HG03039 (cell line): ENCODE measurements around the gene PCDHGA12.
"Not testable (repeated sequence)": the region's sequence is repeated elsewhere in the genome, so short reads cannot be mapped to it uniquely, and the experiment has no call there.

ENCODE experiments used
- ATAC-seq: cut with Tn5 transposase; IDR thresholded peaks from one replicate; pipeline ENCODE4 v1.9.1; 2021; ENCODE audit warnings: mild to moderate bottlenecking, moderate library complexity; ENCODE audit not compliant: unreplicated experiment

The PCDHGA12 gene

DNA sequence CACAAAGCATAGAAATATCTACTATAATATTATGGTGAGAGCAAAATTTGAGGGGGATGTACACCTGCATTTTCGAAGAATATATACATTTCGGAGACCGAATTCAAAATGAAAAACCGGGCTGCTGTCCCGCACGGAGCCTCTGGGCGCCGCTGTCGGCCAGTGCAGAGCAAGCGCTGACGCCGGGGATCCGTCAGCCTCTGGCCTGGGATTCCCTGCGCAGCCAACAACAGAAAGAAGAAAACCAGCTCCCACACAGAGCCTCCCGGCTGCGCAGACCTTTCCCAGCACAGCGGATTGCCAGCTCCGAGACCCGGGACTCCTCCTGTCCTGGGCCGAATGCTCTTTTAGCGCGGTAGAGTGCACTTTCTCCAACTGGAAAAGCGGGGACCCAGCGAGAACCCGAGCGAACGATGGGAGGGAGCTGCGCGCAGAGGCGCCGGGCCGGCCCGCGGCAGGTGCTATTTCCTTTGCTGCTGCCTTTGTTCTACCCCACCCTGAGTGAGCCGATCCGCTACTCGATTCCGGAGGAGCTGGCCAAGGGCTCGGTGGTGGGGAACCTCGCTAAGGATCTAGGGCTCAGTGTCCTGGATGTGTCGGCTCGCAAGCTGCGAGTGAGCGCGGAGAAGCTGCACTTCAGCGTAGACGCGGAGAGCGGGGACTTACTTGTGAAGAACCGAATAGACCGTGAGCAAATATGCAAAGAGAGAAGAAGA is 22.4 kb upstream of the PCDHGA12 start, which contains the start of gene PCDHGB6:
PCDHGB6 (plus strand) TSS at position 232 of the 716 bp plus-strand sequence; CDS start at position 414, 182 bp downstream.
- not testable (repeated sequence) for ATAC-seq

DNA sequence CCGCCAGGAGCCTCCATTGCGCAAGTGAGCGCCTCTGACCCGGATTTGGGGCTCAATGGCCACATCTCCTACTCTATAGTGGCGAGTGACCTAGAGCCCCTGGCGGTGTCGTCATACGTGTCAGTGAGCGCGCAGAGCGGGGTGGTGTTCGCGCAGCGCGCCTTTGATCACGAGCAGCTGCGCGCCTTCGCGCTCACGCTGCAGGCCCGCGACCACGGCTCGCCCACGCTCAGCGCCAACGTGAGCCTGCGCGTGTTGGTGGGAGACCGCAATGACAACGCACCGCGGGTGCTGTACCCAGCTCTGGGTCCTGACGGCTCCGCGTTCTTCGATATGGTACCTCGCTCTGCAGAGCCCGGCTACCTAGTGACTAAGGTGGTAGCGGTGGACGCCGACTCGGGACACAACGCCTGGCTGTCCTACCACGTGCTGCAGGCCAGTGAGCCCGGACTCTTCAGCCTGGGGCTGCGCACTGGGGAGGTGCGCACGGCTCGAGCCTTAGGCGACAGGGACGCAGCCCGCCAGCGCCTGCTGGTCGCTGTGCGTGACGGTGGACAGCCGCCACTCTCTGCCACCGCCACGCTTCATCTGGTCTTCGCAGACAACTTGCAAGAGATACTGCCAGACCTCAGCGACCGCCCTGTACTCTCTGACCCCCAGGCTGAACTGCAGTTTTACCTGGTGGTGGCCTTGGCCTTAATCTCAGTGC is 20.6 kb upstream of the PCDHGA12 start:
- no peak for ATAC-seq

DNA sequence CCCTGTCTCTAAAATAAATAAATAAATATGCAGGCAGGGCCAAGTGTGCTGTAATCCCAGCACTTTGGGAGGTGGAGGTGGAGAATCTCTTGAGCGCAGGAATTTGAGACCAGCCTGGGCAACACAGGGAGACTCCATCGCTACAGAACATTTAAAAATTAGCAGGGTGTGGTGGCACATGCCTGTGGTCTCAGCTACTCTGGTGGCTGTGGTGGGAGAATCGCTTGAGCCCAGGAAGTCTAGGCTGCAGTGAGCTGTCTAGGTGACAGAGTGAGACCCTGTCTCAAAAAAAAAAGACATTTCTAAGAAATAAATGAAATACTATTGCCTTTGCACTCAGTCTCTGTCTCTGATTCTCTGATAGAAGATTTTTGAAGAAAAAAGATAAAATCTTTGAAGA is 18.7 kb upstream of the PCDHGA12 start:
- ATAC-seq: no peak

DNA sequence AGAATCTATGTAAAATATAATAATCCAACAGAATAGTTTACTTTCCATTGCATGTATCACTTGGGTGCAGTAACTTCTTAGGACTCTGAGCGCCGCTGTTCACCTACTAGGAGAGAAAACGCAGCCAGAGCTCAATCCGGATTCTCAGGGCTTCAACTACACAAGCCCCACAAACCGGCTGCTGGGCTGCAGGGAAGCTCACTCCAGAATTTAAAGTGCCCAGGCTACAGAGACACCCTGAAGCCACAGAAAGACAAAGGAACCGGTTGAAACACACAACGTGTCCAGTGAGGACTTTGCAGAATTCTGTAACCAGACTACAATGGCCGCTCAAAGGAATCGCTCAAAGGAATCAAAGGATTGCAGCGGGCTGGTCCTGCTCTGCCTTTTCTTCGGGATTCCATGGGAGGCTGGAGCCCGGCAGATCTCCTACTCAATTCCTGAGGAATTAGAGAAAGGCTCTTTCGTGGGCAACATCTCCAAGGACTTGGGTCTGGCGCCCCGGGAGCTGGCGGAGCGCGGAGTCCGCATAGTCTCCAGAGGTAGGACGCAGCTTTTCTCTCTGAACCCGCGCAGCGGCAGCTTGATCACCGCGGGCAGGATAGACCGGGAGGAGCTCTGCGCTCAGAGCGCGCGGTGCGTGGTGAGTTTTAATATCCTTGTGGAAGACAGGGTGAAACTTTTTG is 17.3 kb upstream of the PCDHGA12 start, which contains the start of gene PCDHGA10:
PCDHGA10 (plus strand) TSS at position 134 of the 686 bp plus-strand sequence; CDS start at position 323, 189 bp downstream.
- ATAC-seq: peak; percentile 63

DNA sequence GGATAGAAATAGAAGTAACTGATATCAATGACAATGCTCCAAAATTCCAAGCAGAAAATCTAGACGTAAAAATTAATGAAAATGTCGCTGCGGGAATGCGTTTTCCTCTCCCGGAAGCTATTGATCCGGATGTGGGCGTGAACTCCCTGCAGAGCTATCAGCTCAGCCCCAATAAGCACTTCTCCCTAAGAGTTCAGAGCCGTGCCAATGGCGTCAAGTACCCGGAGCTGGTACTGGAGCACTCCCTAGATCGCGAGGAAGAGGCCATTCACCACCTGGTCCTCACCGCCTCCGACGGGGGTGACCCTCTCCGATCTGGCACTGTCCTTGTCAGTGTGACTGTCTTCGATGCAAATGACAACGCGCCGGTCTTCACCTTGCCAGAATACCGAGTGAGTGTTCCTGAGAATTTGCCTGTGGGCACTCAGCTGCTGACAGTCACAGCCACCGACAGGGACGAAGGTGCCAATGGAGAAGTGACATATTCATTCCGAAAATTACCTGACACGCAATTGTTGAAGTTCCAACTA is 16.7 kb upstream of the PCDHGA12 start:
- no peak for ATAC-seq

DNA sequence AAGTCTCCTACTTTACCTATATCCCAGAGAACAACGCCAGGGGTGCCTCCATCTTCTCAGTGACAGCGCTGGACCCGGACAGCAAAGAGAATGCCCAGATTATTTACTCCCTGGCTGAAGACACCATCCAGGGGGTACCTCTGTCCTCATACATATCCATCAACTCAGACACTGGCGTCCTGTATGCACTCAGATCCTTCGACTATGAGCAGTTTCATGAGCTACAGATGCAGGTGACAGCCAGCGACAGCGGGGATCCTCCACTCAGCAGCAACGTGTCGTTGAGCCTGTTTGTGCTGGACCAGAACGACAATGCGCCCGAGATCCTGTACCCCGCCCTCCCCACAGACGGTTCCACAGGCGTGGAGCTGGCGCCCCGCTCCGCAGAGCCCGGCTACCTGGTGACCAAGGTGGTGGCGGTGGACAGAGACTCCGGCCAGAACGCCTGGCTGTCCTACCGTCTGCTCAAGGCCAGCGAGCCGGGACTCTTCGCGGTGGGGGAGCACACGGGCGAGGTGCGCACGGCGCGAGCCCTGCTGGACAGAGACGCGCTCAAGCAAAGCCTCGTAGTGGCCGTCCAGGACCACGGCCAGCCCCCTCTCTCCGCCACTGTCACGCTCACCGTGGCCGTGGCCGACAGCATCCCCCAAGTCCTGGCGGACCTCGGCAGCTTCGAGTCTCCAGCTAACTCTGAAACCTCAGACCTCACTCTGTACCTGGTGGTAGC is 15.6 kb upstream of the PCDHGA12 start:
- not testable (repeated sequence) for ATAC-seq

DNA sequence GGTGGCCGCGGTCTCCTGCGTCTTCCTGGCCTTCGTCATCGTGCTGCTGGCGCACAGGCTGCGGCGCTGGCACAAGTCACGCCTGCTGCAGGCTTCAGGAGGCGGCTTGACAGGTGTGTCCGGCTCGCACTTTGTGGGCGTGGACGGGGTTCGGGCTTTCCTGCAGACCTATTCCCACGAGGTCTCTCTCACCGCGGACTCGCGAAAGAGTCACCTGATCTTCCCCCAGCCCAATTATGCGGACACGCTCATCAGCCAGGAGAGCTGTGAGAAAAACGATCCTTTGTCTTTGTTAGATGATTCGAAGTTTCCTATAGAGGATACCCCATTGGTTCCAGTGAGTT is 15.1 kb upstream of the PCDHGA12 start:
- ATAC-seq: not testable (repeated sequence)

DNA sequence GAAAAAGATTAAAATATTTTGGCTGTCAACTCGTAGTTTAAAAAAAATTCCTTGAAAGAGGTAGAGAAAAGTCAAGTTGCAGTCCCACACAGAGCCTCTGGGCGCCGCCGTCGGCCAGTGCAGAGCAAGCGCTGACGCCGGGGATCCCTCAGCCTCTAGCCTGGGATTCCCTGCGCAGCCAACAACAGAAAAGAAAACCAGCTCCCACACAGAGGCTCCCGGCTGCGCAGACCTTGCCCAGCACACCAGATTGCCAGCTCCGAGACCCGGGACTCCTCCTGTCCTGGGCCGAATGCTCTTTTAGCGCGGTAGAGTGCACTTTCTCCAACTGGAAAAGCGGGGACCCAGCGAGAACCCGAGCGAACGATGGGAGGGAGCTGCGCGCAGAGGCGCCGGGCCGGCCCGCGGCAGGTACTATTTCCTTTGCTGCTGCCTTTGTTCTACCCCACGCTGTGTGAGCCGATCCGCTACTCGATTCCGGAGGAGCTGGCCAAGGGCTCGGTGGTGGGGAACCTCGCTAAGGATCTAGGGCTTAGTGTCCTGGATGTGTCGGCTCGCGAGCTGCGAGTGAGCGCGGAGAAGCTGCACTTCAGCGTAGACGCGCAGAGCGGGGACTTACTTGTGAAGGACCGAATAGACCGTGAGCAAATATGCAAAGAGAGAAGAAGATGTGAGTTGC is 12.7 kb upstream of the PCDHGA12 start, which contains the start of gene PCDHGB7:
PCDHGB7 (plus strand) TSS at position 184 of the 679 bp plus-strand sequence; CDS start at position 367, 183 bp downstream.
- ATAC-seq: peak; percentile 81

DNA sequence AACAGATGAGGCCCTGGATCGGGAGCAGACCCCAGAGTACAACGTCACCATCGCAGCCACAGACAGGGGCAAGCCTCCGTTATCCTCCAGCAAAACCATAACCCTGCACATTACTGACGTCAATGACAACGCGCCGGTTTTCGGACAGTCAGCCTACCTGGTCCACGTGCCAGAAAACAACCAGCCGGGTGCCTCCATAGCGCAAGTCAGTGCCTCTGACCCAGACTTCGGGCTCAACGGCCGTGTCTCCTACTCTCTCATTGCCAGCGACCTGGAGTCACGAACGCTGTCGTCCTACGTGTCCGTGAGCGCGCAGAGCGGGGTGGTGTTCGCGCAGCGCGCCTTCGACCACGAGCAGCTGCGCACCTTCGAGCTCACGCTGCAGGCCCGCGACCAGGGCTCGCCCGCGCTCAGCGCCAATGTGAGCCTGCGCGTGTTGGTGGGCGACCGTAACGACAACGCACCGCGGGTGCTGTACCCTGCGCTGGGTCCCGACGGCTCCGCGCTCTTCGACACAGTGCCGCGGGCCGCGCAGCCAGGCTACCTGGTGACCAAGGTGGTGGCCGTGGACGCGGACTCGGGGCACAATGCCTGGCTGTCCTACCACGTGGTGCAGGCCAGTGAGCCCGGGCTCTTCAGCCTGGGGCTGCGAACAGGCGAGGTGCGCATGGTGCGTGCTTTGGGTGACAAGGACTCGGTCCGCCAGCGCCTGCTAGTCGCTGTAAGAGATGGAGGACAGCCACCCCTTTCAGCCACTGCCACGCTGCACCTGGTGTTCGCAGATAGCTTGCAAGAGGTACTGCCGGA is 11.0 kb upstream of the PCDHGA12 start:
- no peak for ATAC-seq

DNA sequence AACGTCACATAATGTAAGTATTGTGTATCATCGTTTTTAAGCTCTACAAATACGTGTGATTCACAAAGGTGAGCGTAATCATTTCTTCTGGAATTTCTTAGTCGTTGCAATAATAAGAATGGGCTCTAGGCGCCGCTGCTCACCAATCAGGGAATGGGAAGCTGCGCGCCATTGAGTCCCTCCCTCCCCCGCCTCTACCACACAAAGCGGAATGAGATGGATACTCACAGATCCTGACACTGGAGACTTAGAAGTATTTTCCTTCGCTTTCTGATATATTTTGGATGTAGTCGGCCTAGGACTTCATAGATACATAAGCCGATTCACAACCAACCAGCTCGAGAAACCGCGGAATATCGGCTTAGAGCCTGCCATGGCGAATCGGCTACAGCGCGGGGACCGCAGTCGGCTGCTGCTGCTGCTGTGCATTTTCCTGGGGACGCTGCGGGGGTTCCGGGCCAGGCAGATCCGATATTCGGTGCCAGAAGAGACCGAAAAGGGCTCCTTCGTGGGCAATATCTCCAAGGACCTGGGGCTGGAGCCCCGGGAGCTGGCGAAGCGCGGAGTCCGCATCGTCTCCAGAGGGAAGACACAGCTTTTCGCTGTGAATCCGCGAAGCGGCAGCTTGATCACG is 9.3 kb upstream of the PCDHGA12 start, which contains the start of gene PCDHGA11:
PCDHGA11 (plus strand) TSS at position 197 of the 634 bp plus-strand sequence; CDS start at position 374, 177 bp downstream.
- ATAC-seq: no peak

DNA sequence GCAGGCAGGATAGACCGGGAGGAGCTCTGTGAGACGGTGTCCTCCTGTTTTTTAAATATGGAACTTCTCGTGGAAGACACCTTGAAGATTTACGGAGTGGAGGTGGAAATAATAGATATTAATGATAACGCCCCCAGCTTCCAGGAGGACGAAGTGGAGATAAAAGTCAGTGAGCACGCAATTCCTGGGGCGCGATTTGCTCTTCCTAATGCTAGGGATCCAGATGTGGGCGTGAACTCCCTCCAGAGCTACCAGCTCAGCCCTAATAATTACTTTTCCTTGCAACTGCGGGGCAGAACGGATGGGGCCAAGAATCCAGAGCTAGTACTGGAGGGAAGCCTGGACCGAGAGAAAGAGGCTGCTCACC is 8.8 kb upstream of the PCDHGA12 start:
- ATAC-seq: no peak

DNA sequence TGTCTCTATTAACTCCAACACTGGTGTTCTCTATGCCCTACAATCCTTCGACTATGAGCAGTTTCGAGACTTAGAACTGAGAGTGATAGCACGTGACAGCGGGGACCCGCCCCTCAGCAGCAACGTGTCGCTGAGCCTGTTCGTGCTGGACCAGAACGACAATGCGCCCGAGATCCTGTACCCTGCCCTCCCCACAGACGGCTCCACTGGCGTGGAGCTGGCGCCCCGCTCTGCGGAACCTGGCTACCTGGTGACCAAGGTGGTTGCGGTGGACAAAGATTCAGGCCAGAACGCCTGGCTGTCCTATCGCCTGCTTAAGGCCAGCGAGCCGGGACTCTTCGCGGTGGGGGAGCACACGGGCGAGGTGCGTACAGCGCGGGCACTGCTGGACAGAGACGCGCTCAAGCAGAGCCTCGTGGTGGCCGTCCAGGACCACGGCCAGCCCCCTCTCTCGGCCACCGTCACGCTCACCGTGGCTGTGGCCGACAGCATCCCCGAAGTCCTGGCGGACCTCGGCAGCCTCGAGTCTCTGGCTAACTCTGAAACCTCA is 7.5 kb upstream of the PCDHGA12 start:
- ATAC-seq: no peak

DNA sequence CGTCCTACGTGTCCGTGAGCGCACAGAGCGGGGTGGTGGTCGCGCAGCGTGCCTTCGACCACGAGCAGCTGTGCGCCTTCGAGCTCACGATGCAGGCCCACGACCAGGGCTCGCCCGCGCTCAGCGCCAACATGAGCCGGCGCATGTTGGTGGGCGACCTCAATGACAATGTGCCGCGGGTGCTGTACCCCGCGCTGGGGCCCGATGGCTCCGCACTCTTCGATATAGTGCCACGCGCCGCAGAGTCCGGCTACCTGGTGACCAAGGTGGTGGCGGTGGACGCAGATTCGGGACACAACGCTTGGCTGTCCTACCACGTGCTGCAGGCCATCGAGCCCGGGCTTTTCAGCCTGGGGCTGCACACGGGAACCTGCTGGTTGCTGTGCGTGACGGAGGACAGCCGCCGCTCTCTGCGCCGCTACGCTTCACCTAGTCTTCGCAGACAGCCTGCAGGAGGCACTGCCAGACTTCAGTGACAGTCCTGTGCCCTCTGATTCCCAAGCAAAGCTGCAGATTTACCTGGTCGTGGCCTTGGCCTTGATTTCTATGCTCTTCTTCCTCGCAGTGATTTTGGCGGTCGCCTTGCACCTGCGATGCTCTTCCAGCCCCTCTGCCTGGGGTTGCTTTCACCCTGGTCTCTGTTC is 2.4 kb upstream of the PCDHGA12 start:
- no peak for ATAC-seq

DNA sequence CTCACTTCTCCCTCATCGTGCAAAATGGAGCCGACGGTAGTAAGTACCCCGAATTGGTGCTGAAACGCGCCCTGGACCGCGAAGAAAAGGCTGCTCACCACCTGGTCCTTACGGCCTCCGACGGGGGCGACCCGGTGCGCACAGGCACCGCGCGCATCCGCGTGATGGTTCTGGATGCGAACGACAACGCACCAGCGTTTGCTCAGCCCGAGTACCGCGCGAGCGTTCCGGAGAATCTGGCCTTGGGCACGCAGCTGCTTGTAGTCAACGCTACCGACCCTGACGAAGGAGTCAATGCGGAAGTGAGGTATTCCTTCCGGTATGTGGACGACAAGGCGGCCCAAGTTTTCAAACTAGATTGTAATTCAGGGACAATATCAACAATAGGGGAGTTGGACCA is 979 bp downstream of the PCDHGA12 start:
- no peak for ATAC-seq

DNA sequence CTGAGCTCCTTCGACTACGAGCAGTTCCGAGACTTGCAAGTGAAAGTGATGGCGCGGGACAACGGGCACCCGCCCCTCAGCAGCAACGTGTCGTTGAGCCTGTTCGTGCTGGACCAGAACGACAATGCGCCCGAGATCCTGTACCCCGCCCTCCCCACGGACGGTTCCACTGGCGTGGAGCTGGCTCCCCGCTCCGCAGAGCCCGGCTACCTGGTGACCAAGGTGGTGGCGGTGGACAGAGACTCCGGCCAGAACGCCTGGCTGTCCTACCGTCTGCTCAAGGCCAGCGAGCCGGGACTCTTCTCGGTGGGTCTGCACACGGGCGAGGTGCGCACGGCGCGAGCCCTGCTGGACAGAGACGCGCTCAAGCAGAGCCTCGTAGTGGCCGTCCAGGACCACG is 2.0 kb downstream of the PCDHGA12 start:
- ATAC-seq: not testable (repeated sequence)

DNA sequence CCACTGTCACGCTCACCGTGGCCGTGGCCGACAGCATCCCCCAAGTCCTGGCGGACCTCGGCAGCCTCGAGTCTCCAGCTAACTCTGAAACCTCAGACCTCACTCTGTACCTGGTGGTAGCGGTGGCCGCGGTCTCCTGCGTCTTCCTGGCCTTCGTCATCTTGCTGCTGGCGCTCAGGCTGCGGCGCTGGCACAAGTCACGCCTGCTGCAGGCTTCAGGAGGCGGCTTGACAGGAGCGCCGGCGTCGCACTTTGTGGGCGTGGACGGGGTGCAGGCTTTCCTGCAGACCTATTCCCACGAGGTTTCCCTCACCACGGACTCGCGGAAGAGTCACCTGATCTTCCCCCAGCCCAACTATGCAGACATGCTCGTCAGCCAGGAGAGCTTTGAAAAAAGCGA is 2.4 kb downstream of the PCDHGA12 start:
- not testable (repeated sequence) for ATAC-seq

DNA sequence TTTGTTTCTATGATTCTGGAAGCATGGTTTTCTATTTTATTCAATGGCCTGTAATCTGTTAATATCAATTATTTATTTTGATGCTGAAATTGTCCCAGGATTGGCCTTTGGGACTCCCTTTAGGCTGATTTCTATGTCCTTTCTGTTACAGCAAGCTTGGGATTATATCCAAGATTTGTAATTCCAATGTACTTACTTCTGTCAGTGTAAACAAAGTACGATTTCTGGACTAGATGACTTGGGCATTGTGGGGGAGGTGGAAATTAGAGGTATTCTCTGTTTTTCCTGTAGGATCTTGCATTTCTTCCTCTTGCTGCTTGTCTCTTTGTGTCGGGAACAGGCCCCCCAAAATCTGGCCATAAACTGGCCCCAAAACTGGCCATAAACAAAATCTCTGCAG is 3.7 kb downstream of the PCDHGA12 start:
- no peak for ATAC-seq

DNA sequence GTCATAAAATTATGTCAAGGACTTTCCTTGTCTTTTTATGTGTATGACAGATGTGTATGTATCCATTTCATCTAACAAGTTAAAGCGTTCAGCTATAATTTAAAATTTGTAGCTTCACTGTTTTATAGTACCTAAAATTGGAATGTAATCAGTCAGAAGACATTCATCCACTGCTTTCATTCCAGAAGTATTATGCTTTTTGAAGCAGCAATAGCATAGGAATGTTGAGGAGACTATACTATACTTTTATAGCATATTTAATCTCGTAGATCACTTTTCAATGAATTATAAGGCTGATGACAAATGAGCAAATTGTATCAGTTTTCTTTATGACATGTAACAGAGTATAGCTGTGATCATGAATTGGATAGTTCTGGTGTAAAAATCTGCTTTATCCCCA is 6.9 kb downstream of the PCDHGA12 start:
- no peak for ATAC-seq
